Measurements from ENCODE around the gene INSIG1. TPM values are rescaled to one million over a fixed set of nuclear protein-coding genes. Genes with fewer than 3 reads are reported as not detected.
A peak's percentile ranks its signal among the peaks of the same experiment; 100 is the strongest.

Gene INSIG1
- total and polyA plus RNA-seq, 8 donors = 13.0 to 59.2 (median 37.1) TPM

DNA sequence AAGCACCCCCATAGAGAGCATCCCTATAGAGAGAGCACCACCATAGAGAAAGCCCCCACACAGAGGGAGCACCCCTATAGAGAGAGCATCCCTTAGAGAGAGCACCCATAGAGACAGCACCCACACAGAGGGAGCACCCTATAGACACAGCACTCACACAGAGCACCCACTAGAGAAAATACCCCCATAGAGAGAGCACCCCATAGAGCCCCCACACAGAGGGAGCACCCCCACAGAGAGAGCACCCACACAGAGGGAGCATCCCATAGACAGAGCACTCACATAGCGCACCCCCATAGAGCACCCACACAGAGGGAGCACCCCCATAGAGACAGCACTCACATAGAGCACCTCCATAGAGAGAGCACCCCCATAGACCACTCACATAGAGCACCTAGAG is 48.6 kb downstream of the INSIG1 start:
- 91 to 100% methylated on average over 1 of the region's 1 CpG for WGBS, 2 donors
- Histone ChIP-seq H3K27ac (no peak overlapping the region), H3K36me3 (no peaks in the 10 kb centered on the region), H3K27me3 (no peaks in the 10 kb centered on the region), H3K9me3 (no peaks in the 10 kb centered on the region), H3K4me3 (no peak overlapping the region), H3K4me1 (no peaks in the 10 kb centered on the region)
- TF ChIP-seq, protein P1, sequence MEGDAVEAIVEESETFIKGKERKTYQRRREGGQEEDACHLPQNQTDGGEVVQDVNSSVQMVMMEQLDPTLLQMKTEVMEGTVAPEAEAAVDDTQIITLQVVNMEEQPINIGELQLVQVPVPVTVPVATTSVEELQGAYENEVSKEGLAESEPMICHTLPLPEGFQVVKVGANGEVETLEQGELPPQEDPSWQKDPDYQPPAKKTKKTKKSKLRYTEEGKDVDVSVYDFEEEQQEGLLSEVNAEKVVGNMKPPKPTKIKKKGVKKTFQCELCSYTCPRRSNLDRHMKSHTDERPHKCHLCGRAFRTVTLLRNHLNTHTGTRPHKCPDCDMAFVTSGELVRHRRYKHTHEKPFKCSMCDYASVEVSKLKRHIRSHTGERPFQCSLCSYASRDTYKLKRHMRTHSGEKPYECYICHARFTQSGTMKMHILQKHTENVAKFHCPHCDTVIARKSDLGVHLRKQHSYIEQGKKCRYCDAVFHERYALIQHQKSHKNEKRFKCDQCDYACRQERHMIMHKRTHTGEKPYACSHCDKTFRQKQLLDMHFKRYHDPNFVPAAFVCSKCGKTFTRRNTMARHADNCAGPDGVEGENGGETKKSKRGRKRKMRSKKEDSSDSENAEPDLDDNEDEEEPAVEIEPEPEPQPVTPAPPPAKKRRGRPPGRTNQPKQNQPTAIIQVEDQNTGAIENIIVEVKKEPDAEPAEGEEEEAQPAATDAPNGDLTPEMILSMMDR (IDR thresholded peaks at IDR 0.05) = no peak
- ATAC-seq = no peak
- DNase-seq = no peak
- FAIRE-seq = no peak
- intact Hi-C loops (cut with DNase I) = loop anchor here in 1 of 3 donors (10.0 kb wide), 1 partner anchor 421 kb away; no protein-coding TSS in a partner anchor

- no peaks in the 10 kb centered on the region for H3K4me1 ChIP-seq
- ATAC-seq (no peak), DNase-seq (peak in 1 of 6 donors; percentile 38), FAIRE-seq (no peak)
- WGBS, 2 donors = 84 to 94% methylated on average over 2 of the region's 2 CpGs
- H3K27ac ChIP-seq = no peak overlapping the region
- no peaks in the 10 kb centered on the region for H3K27me3 ChIP-seq
- H3K36me3 ChIP-seq = no peaks in the 10 kb centered on the region
- intact Hi-C loops (cut with DNase I) = loop anchor here in 1 of 3 donors (10.0 kb wide), 1 partner anchor 424 kb away; no protein-coding TSS in a partner anchor
- no peak overlapping the region for H3K4me3 ChIP-seq
- TF ChIP-seq, protein P1 (IDR thresholded peaks at IDR 0.05) = no peak
- no peaks in the 10 kb centered on the region for H3K9me3 ChIP-seq
Observed at GRCh38 chr7:155348806-155349205, 51.1 kb downstream of the INSIG1 start.

GRCh38 chr7:155349601-155350331 is 52.1 kb downstream of the INSIG1 start:
- TF ChIP-seq, protein P1 (IDR thresholded peaks at IDR 0.05) = no peak
- H3K9me3 ChIP-seq = no peaks in the 10 kb centered on the region
- H3K4me1 ChIP-seq = no peaks in the 10 kb centered on the region
- H3K27me3 ChIP-seq = no peaks in the 10 kb centered on the region
- intact Hi-C loops (cut with DNase I) = loop anchor here in 2 of 3 donors (10.0 kb wide), 2 partner anchors 425 to 435 kb away; no protein-coding TSS in a partner anchor
- WGBS, 2 donors = 69 to 74% methylated on average over 49 of the region's 49 CpGs
- no peak overlapping the region for H3K27ac ChIP-seq
- ATAC-seq (no peak), FAIRE-seq (no peak), DNase-seq (peak in 2 of 6 donors; percentile 52 to 58)
- H3K36me3 ChIP-seq = no peaks in the 10 kb centered on the region
- no peak overlapping the region for H3K4me3 ChIP-seq

- no peaks in the 10 kb centered on the region for H3K9me3 ChIP-seq
- ATAC-seq (no peak), FAIRE-seq (no peak), DNase-seq (peak in 2 of 6 donors; percentile 41 to 50)
- H3K4me1 ChIP-seq = no peaks in the 10 kb centered on the region
- H3K27ac ChIP-seq = no peak overlapping the region
- intact Hi-C loops (cut with DNase I) = loop anchor here in 1 of 3 donors (10.0 kb wide), 1 partner anchor 436 kb away; no protein-coding TSS in a partner anchor
- WGBS, 2 donors = 86 to 89% methylated on average over 14 of the region's 14 CpGs
- H3K36me3 ChIP-seq = no peaks in the 10 kb centered on the region
- no peaks in the 10 kb centered on the region for H3K27me3 ChIP-seq
- no peak overlapping the region for H3K4me3 ChIP-seq
- TF ChIP-seq, protein P1 (IDR thresholded peaks at IDR 0.05) = no peak
Observed at GRCh38 chr7:155351120-155351870, 53.6 kb downstream of the INSIG1 start.
